KG1 (cell line): ENCODE results near the gene CLEC16A.

ENCODE experiments used
- DNase-seq: peaks from one replicate; lab custom pipeline; 2025; lab: John Stamatoyannopoulos, UW

The CLEC16A gene

DNA sequence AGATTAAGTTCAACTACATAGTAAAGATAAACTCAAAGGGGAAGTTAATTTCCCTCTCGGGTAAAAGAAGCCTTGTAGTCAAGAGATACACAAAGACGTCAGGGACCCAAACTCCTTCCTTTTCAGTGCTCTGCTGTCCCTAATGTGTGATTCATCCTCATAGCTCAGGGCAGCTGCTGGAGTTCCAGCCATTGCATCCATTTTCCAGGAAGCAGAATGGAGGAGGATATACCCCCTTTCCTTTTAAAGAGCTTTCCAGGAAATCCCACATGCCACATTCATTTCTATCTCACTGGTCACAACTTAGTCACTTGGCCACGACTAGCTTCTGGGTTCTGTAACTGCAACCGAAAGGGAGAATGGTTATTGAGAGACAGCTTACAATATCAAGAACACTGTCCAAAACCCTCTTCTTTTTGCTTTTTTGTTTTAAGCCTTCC, 216.3 kb downstream of the CLEC16A start:
- no peak for DNase-seq

DNA sequence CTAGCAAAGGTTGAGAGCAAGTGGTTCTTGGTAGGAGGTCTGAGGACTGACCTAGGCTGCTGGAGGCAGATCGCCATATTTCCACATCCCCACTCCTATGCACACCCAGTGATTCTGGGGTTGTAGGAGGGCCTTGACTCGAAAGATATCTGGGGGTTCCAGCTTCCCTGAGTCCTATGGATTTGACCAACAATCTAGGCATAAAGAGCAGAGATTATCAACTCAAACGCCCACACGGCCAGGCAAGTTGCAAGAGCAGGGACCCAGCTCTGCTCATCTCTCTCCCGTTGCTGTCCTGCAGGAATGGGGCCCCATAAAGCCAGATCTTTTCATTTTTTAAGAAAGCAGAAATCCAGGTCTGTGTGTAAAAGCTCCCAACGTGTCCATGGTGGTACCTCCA, 217.1 kb downstream of the CLEC16A start:
- no peak for DNase-seq

DNA sequence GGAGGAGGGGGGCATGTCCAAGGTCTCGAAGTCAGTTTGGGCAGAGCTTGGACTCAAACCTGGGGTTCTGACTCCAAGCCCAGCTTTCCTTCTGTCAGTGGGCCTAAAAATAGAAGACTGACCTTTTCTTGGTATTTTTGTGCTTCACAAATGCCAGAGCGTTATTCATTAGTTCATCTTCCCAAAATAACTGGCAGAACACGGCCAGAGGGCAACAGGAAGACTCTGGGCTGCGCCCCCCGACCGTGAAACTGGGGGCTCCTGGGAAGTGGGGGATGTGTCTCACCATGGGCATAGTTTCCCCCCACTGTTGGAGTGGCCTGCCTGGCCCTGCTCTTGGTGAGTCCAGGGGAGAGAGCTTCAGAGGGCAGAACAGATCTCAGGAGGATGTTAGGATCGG, 217.6 kb downstream of the CLEC16A start:
- no peak for DNase-seq

DNA sequence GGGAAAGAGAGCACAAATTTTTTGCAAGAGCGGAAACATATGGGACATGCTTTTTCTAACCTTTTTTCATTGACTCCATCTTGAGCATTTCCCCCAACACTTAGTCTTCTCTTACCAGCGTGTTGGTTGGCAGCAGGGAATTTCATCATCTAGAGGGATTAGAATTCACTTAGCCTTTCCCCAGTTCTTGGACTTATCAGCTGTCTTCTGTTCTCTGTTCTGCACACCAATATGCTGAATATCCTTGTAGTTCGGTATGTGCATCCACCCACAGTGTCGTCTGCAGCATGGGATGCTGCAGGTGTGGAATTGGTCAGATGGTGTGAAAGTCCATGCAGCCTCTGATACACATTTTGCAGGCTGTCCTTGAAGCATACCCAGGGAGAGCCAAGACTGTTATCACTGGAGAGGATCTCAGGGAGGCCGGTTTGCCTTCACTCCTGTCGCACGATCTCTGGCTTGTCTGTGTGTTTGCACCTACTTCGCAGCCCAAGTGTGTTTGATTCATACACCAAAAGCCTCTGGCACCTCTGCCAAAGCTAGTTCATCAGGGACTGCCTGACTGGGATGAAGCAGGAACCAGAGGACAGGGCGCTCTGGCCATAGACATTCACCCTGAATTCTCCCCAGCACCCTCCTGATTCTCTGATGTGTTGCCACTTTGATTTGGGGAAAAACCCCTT, 218.4 kb downstream of the CLEC16A start:
- DNase-seq = no peak

DNA sequence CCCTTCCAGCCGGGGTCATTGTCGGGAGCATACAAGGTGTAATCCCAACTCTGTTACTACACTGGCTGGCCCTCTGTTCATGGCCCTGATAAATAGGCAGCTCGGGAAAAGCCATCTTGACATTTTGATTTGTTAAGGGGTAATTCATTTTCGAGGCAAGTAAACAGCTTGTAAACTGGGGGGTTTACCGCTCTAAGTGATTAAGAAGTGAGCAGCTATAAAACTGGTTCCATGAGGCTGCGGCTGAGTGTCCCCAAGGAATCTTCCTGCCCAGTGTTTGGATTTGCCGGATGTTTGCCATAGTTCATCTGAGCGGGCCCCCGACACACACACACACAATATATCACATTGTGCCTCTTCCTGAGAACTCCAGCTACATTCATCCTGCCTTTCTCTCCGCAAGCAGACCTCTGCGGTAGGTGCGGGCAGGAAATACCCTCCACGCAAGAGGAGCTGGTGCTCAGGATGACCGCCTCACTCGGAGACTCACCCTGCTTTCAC, 219.4 kb downstream of the CLEC16A start:
- no peak for DNase-seq

DNA sequence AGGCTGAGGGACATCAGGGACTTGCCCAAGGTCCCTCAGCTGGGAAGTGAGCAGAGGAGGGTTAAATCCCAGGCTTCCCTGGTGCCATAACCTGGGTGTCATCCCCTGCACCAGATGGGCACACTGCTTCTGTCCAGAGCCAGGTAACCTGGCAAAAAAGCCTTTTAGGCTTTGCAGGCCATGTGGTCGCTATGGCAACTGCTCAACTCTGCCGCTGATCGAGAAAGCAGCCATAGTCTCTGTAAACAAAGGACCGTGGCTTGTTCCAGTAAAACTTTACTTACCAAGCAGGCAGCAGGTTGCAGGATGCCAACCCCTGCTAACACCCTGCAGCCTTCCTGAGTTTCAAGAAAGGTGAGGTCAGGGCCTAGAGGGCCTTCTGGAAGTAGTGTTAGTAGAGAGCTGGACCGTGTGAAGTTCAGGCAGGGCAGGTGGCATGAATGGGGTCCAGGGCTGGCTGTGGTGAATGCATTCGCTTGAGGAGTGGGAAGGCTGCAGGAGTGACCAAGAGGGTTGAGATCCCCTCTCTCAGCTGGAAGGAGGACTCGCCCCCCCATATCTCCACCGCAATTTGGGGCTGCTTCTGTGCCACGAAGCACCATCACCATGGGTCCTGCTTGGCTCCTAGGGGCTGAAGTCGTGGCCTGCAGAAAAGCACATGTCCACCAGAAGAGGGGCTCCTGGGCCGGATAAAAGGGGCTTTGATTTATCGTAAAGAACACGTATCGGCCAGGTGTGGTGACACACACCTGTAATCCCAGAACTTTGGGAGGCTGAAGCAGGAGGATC, 220.3 kb downstream of the CLEC16A start:
- no peak for DNase-seq

DNA sequence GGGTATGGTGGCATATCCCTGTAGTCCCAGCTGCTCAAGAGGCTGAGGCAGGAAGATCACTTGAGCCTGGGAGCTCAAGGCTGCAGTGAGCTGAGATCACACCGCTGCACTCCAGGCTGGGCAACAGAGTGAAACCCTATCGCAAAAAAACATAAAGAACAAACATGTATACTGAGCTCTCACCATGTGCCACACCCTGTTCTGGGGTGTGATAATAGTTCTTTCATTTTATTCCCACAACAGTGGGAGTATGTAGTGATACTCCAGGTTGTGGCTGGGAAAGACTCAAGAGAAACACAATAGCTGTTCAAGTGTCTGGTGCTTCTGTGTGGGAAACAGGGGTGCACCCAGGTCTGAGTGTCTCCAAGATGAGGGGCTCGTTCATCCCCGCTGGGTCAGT, 221.0 kb downstream of the CLEC16A start:
- no peak for DNase-seq

DNA sequence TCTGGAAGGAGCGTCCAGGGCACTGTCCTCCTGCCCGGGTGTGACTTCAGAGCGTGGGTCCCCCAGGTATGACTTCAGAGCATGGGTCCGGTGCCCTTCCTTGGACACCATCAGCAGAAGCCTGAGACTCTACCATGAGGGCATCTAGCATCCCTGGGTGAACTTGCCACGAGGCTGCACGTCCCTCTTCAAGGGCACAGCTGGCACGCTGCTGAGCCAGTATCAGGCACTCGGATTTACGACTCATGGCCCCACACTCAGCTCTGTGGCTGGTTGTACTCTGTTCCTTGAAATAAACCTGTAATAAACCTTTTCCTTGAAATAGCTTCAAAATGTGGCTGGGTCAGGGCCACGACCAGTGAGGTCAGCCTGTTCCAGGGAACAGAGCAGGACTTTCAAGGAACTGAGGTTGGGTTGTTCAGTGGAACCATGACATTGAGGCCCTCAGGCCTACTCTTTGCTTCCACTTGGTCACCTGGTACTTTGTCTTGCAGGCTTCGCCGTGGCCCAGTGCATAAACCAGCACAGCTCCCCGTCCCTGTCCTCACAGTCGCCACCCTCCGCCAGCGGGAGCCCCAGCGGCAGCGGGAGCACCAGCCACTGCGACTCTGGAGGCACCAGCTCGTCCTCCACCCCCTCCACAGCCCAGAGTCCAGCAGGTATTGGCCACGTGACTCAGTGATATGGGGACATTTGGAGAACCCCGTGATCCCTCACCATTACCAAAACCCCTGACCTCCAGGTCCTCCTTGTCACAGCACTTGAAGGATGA, 221.7 kb downstream of the CLEC16A start:
- DNase-seq = no peak

DNA sequence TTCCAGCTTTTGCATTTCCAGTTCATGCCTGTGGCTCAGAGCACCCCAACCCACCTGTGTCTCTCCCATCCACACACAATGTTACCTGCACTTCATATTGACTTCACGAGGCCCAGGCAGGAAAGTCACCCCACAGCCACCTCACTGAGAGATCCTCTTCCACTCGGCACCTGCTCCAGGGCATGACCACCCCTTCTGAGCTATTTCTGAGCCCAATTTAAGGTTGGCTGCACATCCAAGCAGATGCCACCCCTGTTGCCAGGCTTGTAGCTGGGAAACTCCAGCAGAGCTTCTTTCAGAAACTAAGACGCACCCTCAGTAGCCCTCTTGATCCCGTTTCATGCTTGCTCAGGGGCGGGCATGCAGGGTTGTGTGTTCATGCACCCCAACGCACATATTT, 223.2 kb downstream of the CLEC16A start:
- no peak for DNase-seq

DNA sequence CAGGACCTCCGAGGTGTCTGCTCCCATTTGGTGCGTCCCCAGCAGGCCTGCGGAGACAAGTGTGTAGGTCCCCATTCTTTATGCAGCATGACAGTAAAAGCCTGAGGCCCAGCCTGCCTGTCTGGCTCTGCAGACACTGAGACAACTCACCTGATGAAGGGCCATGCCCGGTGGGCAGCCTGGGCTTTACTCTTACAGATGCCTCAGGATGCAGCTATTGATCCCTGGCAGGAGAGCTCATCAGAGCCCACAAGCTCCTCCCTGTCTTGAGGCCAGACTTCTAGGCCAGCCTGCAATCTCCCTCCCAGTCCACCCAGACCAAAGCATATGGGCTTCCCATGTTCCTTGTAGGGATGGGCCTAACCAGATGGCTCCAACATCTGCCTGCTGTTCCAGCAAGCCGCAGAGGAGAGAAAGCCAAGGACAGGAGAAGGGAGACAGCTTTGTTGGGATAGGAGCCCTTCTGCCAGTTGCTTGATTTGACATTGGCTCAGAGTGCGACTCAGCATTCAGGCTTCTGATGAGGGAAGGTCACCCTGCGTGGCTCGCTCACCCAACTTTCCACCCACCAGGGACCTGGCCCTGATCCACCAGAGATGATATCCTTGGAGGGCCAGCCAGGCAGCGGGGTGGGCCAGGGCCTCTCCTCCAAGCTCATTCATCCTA, 224.2 kb downstream of the CLEC16A start:
- no peak for DNase-seq

DNA sequence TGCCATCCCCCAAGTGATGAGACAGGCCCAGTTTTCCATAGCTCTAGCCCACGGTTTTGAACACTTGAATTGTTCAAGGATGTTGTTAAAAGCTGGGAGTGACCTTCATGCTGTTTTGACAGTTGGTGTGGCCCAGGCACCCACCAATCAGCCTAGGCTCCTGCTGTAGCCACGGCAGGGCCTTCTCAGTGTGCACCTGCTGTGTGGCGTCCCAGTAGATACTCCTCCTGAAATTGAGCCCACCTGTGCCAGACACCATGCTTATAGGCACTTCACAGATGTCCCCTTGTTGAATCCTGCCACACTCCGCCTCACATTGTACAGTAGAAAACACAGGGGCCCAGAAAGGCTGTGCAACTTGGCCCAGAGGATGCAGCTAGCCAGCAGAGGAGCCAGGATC, 225.3 kb downstream of the CLEC16A start:
- no peak for DNase-seq

DNA sequence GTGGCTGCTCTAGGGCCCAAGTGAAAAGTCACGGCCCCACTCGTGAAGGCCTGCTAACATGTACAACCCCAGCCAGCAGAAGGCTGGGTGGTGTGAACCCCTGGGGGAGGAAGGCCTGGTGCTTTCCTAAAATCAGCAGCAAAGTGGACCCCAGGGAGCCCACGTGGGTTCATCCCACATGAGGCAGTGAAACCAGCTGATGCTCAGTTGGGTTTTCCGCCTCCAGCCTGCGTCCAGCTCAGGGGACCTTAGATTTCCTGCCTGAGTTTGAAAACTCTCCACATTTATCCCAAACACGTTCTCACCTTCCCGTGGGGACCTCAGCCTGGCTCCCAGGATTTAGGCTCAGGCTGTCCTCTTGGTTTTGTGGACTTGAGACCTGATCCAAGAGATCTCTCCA, 225.8 kb downstream of the CLEC16A start:
- DNase-seq = no peak

DNA sequence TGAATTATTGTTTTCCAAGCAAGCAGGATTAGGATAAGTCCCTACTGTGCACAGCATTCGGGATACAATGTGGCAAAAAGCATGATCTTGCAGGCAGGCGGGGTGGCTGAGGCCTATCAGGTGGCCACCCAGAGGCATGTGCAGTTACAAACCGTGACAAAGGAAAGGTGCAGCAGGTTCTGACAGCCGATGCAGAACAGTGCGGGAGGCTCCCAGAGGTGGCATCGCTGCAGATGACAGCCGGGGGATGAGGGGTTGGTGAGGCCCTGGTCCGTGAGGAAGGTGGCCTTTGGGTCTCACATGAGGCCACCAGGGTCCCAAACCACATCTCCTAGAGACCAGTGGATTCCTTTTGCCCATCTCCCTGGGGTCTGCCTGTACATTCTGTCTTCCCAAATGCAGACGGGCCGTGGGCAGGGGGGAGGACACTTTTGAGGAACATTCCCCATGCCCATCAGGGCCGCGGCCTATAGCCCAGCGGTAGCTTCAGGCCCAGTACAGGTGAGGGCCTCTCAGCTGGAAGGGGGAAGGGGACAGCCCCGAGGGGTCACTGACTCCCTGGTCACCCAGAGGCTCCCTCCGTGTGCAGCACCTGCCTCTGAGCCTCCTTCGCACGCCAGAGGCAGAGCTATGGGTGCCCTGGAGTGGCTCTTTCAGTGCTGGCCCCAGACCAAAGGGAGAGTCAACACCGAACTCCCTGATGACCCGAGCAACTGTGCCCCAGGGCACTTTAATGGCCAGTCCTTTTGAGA, 226.5 kb downstream of the CLEC16A start:
- no peak for DNase-seq

DNA sequence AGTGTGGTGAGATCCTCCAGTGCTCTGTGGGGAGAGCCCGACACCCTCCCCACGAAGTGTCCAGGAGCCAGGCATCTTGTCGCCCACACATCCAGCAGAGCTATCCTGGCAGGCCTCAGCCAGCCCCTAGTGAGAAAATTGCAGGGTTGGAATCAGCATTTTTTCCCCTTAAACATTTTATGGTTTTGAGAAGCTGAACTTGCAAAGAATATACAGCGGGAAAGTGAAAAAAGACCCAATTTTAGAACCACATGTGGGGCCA, 227.0 kb downstream of the CLEC16A start:
- no peak for DNase-seq

DNA sequence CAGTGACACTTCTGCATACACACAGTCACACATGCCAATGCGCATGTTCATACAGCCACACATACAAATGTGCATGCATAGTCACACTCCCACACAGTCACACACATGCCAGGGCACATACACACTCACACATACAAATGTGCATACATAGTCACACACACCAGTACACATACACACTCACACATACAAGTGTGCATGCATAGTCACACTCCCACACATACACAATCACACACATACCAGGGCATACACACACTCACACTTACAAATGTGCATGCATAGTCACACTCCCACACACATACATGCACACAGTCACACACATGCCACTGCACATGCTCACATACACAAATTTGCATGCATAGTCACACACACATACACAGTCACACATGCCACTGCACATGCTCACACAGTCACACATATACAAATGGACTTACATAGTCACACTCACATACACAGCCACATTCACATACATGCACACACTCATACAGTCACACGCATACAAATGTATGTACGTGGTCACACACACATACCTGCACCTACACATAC, 227.5 kb downstream of the CLEC16A start:
- DNase-seq = no peak

DNA sequence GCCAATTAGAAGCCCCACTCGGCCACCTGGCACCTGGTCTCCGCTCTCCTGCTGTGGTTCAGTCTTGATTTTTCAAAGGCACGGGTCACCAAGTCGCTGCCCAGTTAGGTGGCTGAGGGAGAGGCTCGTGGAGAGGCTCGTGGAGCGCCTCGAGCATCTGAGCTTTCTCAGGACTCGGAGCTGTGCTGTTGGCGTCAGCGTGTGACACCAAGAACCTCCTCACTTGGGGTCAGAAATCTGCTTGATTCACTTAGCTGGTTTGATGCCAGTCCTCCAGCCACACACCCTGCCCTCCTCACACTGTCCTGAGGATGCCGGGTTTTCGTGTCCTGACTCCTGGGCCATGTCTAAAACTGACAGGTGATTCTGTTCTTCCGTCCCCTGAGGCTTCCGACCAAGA, 229.1 kb downstream of the CLEC16A start:
- DNase-seq = no peak

DNA sequence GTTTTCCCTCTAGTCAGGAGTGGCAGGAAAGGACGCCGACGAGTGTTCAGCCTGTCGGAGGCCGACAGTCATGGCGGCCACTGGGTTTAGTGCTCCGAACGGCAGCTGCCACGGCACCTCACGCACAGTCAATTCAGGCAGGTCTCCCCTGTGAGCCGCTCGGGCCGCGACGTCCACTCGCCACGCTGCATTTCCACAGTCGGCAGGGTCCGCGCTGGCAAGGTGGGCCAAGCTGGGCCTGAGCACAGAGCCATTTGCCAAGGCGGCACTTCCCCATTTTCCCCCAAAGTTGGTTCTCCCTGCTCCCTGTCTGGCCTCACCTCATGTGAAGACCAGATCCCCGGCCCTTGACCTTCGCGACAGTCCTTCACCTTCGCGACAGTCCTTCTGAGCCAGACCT, 229.8 kb downstream of the CLEC16A start:
- DNase-seq = no peak

DNA sequence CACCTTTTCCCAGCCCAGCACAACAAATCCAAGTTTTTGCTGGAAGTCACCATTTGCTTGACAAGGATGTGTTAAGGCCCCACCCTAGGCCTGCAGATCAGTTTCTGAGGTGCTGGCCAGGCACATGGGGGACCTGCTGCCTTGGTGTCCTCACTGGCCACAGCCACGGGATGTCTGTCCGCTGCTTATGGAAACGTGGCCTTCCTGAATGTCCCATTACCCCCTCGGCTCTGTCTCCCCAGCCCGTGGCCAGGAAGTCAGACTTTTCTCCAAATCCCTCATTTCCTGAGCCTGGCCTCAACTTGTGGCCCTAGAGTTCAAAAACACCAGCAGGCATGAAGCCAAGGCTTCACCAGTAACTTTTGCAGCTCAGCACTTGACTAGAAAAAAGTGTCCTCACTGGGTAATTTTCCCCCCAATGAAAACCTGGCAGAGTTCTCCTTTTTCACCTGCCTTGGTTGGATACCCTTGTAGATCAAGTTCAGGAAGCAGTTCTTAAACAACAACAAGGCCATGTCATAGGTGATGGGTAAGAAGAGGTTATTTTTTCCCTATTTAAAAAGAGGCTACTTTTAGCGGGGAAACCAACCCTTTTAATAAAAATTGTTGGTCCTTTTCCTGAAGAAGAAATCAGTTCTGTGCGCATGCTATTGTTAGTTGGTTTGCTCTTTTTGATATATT, 230.9 kb downstream of the CLEC16A start:
- no peak for DNase-seq

DNA sequence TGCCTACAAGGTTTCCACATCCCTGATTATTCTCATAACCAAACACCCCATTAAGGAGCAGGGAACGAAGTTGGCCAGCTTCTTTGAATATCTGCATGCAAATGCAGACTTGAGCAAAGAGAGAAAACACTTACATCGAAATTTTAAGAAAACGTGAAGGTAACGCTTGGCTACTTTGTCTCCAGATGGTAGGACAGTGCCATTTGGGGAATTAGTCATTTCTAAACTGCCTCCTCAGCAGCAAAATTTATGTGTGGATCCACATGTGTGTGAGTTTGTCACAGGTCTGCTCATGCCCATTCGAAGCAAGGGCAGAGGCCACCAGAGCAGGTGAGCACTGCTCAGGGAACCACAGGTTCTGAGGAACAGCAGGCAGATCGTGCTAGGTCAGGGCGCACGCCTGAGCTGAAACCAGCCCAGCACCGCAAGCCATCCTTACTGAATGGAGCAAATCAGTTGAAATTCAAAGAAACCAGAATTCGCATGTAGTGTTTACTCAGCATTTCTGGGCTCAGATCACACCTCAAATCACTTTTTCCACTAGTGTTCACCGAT, 231.5 kb downstream of the CLEC16A start:
- no peak for DNase-seq

DNA sequence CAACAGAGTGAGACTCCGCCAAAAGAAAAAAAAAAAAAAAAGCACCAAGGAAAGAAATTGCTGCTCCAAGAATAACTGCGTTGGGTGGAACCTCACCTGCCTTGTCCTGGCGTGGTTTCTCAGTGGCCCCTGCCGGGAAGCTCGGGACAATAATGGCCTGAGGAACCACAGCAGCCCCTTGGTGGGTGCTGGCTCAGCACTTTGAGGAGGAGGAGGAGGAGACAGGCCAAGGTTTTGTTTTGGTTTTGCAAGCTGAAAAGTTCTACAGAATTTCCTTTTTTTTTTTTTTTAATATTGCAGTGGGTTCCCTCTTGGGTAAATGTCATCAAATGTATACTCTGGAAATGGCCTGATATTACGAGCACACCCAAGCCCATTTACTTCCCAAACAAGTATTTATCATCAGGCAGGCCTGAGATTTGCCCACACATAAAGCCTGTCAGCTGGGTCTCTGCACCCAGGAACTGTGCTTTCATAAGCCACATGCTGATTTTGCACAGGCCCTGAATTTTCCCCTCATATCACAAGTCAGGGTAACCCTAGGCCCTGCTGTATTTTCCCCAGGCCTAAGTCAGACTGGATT, 233.3 kb downstream of the CLEC16A start:
- no peak for DNase-seq
